Fibroblast of the conjunctiva (primary cell): ENCODE measurements around the gene PRPH2.
A peak's percentile ranks its signal among the peaks of the same experiment; 100 is the strongest.
"Not testable (repeated sequence)": the region's sequence is repeated elsewhere in the genome, so short reads cannot be mapped to it uniquely, and the experiment has no call there.

Experiments used
- DNase-seq: peaks from one replicate; pipeline ENCODE4 v3.0.0-alpha.2; 2010; ENCODE audit warnings: low read depth

PRPH2 gene

DNA sequence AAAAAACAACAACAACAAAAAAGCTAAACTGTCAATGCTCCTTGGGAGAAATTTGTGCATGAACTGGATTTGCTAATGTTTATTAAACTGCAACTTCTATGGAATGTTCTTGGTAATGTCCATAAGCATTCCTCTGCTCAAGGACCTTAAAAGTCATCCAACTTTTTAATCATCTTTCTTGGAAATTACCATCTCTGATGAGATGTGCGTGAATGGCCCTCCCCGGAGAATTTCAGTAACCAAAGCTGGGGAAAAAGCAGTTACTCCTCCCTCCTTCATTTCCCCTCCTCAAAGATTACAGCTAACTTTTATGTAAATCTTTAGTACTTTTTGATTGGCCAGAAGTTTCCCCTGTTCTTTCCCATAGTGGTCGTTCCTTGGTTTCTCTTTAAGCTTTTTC is 18.3 kb upstream of the PRPH2 start:
- no peak for DNase-seq

DNA sequence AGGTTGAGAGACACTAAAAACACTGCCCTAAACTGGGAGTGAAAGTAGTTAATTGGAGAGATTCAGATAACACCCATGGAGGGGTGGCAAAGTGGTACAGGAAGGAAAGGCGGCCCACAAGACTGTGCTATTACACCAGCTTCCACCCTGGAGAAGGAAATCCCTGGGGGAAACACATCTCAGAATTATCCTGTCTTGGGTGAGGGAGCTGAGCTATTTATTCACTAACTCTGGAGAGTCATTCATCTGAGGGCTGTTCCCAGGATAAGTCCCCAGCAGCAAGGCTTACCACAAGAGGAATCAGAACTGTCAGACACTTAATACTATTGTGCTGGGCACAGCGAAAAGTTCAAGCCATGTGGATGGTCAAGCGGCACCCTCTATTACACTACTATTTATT is 13.6 kb upstream of the PRPH2 start:
- DNase-seq: no peak

DNA sequence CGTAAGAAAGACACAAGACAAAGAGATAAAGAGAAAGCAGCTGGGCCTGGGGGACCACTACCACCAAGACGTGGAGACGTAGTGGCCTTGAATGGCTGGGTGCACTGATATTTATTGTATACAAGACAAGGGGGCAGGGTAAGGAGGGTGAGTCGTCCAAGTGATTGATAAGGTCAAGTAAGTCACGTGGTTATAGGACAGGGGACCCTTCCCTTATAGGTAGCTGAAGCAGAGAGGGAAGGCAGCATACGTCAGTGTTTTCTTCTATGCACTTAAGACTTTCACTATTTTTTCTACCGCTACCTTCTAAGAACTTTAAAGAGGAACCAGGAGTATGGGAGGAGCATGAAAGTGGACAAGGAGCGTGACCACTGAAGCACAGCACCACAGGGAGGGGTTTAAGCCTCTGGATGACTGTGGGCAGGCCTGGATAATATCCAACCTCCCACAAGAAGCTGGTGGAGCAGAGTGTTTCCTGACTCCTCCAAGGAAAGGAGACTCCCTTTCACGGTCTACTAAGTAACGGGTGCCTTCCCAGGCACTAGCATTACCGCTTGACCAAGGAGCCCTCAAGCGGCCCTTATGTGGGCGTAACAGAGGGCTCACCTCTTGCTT is 11.6 kb upstream of the PRPH2 start:
- not testable (repeated sequence) for DNase-seq

DNA sequence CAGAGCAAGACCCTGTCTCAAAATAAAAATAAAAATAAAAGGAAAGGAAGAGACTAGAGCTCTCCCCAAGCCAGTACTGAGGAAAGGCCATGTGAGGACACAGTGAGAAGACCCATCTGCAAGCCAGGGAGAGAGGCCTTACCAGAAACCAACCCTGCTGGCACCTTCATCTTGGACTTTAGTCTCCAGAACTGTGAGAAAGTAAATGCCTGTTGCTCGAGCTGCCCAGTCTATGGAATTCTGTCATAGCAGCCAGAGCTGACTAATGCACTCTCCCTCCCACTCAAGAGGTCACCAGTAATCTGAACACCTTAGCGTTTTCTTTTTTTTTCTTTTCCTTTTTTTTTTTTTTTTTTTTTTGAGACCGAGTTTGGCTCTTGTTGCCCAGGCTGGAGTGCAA is 7.3 kb upstream of the PRPH2 start:
- DNase-seq: no peak

DNA sequence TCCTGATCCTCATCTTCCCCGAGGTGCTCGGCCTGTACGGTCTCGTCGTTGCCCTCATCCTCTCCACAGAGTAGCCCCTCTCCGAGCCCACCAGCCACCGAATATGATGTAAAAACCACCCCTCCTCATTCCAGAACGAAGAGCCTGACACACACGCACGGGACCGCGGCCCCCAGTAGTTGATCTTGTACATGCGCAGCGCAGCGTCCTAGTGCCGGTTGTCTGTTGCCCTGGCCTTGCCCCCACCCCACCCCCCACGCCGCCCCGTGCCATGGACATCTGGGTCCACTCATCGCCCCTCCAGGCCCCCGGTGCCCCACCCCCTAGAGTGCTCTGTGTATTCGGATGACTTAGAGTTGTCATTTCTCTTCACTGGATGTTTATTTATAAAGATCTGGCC is 5.2 kb upstream of the PRPH2 start:
- no peak for DNase-seq

DNA sequence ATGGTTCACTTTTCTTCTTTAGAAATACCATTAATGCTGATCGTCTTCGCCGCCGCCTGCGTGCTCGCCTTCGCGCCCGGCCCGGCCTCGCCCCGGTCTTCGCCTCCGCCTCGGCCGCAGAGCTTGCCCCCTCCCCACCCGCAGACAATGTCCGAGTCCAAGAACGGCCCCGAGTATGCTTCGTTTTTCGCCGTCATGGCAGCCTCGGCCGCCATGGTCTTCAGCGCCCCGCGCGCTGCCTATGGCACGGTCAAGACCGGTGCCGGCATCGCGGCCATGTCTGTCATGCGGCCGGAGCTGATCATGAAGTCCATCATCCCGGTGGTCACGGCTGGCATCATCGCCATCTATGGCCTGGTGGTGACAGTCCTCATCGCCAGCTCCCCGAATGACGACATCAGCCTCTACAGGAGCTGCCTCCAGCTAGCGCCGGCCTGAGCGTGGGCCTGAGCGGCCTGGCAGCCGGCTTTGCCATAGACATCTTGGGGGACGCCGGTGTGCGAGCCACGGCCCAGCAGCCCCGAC is 4.8 kb upstream of the PRPH2 start:
- DNase-seq: no peak

DNA sequence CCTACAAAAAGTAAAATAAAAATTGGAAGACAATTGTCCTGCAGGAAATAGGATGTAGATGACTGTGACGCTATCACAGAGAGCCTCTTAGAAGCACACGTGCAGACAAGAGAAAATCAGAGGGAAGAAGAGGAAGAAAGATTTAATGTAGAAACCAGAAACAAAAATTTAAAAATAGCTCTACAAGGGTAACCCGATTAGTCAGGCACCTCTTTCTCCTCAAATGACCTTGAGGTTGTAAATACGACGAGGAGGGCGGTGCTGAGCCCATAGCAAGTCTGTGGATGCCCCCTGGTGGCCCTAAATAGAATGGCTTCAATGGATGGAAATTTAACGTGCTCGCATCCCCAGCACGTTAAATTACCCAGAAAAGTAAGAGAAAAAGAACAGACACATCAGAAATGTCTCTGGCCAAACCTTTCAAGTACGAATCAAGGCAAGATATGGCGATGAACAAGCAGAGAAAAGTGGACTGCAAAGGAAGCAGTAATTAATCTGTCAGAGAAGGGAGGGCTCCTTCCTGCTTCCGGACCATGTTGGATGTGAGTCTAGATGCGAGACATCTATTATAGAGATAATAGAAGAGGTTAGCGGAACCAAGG is 4.2 kb upstream of the PRPH2 start:
- peak; percentile 90 for DNase-seq

DNA sequence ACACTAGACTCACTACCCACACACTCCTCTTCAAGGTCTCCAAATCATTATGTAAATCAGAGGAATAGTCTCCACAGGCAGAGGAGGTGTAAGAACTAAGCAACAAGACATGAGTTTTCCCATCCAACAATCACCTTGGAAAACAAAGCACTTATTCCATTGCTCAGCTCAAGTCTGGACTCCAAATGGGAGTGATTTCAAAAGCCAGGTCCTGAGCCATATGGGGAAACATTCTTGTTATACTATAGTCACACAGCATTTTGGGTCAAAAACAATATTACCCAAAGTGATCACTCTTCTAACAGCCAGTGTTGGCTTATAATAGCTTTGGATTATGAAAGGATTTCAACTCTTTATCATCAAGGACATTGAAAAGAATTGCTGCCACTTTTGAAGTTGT is 3.6 kb upstream of the PRPH2 start:
- no peak for DNase-seq

DNA sequence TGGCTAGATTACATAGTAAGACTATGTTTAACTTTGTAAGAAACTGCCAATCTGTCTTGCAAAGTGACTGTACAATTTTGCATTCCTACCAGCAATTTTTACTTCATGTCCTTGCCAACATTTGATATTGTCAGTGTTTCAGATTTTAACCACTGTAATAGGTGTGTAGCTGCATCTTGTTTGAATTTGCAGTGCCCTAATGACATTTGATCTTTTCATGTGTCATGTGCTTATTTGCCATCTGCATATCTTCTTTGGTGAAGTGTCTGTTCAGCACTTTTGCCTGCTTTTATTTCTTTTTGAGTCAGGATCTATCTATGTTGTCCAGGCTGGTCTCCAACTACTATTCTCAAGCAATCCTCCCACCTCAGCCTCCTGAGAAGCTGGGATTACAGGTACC is 2.4 kb upstream of the PRPH2 start:
- no peak for DNase-seq

DNA sequence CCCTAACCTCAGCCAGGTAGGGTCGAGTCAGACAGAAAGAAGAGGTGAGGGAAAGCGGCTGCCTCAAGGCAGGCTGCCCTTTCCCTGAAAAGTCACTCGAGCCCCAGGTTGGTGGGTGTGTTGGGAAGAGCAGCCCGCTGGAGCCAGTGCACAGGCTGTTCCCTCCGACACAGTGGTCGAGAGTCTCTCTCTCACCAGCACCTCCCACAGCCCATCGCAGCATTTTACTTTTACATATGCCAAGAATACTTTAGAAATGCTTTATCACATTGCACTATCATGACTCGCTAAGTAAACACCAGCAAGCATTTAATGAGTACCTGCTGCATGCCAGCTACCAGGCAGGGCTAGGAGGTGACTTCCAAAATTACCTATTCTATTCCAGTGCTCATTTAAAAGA is 1.7 kb downstream of the PRPH2 start:
- DNase-seq: no peak

DNA sequence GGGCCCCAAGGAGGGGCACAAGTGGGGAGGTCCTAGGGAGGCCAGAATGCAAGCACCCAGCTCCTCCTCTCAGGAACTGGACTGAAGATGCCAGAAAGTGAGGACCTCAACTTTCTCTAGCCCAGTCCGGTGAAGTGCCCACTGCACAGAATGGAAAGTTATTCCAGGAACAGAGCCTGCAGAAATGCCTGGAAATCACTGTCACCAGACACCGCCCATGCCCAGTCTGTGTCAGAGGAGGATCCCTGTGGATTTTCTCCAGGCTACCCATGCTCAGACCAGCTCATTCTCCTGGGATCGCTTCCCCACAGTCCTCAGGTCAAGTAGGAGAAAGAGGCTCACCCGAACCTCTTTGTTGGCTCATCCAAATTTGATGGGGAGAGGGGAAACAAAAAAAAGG is 6.5 kb downstream of the PRPH2 start:
- no peak for DNase-seq

DNA sequence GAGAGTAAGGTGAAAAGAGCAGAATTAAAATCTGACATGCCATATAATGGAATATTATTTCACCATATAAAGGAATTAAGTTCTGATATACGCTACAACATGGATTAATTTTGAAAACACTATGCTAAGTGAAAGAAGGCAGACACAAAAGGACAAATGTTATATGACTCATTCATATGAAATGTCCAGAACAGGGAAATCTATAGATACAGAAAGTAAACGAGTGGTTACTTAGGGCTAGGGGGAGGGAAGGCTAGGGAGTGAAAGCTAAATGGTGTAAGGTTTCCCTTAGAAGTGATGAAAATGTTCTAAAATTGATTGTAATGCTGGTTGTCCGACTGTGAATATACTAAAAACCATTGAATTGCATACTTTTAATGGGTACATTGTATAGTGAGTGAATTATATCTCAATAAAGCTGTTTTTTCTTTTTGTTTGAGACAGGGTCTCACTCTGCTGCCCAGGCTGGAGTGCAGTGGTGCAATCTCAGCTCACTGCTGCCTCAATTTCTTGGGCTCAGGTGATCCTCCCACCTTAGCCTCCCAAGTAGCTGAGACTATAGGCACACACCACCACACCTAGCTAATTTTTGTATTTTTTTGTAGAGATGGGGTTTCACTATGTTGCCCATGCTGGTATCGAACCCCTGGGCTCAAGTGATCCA is 8.2 kb downstream of the PRPH2 start:
- DNase-seq: peak; percentile 62

DNA sequence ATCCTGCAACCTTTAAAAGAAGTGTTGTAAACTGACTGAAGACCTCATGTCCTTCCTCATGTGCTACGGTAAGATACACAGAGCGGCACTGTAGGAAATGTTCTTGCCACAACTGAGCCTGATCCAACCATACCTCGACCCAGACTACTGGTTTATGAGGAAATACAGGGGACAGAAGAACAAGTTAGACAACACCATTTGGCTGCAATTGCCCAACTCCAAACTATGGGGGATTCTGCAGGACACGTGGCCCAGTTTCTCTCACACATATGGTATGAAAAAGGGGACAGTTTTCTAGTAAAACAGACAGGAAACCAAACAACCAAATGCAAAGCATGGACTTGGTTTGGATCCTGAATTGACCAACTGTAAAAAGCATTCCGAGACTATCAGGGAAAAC is 10.5 kb downstream of the PRPH2 start:
- no peak for DNase-seq

DNA sequence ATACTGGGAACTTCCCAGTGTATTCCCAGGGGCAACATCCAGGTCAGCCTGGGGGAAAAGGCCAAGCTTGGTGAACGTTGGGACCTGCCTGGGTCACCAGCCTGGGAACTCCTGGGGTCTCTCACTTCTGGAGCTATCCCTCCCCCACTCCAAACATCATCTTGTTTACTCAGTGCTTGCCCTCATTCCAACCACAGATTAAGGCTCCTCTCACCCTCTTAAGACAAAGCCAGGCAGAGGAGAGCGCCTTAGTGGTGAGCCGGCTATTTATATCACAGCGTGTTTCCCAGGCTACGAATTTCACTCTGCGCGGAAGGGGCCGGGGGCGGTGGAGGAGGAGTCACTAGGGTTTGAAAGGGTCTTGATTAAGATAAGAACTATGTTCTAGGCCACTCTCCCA is 12.1 kb downstream of the PRPH2 start:
- DNase-seq: no peak

DNA sequence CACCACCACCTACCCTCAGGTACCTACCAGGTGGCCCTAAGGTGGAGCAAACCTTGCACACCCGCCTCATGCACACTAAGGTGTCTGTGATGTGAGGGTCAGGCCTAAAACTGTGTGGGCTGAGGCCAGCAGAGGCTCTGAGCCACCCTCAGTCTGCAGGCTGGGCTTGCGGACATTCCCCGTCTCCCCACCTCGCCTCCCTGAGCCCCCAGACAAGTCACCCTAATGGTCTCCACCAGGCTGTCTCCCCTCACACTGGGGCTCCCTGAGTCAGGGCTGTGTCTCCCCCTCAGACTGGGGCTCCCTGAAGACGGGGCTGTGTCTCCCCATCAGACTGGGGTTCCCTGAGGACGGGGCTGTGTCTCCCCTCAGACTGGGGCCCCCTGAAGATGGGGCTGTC is 12.5 kb downstream of the PRPH2 start:
- no peak for DNase-seq

DNA sequence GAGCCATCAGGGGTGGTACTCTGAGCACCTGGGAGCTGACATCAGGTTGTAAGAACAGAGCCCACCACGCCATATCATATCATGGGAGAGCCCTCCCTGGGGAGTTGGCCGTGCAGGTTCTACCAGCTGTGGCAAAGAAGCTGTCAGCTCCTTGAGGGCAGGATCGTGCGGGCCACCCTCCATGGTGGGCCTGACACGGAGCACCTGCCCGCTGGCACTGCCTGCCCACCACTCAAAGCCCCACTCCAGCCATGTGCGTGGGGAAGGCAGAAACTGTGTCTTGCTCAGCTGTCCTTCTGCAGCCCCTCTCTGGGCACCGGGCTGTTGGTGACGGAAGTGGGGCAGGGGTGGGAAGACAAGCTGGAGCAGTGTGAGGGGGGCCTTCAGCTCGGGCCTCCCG is 14.3 kb downstream of the PRPH2 start:
- DNase-seq: no peak

DNA sequence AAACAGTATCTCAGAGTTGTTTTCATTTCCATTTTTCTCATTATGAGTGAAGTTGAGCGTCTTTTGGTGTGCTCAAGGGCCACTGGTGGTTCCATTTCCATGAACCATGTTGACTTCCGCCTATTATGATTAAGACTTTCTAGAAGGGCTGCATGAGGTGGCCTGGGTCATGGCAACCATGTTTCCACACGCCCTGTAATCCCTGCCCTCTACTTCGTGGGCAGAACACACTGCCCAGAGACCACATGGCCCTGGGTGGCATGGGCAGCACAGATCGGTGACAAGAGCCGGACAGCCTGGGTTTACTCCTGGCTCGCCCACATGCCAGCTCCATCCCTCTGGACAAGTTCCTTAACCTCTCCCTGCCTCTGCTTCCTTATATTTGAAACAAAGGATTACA is 14.8 kb downstream of the PRPH2 start:
- no peak for DNase-seq

DNA sequence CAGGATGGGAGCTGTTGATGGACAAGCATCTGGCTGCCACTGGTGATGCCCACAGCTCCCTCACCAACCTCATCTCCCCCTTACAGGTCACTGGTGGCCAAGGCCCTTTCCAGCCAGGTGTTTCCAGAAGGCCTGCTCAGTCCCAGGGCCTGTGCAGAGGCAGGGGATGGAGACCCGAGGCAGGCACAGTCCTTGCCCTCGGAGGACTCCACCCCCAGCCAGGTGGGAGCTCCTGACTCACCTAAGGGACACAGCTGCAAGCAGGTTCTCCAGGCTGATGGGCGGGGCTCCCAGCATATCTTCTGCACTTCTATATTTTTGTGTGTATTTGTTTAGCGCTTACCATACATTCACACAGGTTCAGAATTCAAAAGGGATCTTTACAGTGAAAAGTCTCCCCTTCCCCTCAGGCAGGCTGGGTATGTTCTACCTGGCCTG is 17.4 kb downstream of the PRPH2 start:
- DNase-seq: no peak

DNA sequence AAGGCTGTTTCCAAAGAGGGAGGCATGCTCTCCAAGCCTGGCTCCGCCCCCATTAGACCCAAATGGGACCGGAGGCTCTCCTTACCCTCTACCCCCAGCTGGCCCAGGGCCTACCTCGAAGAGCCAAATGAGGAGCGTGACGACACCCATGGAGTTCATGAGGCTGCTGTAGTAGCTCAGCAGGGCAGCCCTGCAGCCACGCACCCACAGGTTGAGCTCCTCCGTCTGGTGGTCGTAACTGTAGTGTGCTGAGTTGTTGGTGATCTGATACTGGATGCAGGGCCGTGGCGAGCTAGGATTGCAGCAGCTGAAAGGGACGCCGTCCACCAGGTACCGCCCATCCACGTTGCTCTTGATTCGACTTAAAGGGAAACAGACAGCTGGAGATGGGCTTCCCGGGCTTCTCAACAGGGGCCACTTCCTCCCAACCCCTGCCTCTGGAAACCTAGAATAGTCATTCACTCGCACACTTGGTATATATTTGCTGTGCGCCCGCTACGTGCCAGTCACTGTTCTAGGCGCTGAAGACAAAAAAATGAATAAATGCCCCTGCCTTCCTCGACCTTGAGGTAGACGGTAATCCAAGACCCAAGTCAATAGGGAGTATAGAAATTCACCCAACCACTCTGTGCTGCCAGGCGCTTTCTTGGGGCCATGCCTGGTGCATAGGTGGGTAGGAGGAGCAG is 18.0 kb downstream of the PRPH2 start:
- no peak for DNase-seq

DNA sequence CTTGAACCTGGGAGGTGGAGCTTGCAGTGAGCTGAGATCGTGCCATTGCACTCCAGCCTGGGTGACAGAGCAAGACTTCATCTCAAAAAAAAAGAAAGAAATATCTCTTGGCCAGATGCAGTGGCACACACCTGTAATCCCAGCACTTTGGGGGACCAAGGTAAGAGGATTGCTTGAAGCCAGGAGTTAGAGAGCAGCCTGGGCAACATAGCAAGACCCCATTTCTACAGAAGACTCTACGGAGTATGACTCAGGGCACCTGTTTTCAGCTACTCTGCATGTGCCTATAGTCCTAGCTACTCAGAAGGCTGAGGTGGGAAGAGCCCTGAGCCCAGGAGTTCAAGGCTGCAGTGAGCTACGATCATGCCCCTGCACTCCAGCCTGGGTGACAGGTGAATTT is 19.6 kb downstream of the PRPH2 start:
- not testable (repeated sequence) for DNase-seq

DNA sequence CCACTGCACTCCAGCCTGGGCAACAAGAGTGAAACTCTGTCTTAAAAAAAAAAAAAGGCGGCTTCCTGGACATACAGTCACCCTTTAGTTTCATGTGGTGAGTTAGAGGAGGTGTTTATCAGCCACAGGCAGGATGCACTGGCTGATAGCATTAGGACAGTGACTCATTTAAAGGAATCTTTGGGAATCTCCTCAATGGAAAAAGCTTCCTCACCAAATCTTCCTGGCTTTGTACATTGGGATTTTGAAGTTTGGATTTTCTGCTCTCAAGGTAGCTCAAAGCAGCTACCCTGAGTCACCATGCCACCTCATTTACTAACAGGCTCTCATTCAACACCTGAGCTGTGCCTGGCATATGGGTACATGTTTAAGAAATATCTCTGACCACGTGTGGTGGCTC is 20.2 kb downstream of the PRPH2 start:
- no peak for DNase-seq

DNA sequence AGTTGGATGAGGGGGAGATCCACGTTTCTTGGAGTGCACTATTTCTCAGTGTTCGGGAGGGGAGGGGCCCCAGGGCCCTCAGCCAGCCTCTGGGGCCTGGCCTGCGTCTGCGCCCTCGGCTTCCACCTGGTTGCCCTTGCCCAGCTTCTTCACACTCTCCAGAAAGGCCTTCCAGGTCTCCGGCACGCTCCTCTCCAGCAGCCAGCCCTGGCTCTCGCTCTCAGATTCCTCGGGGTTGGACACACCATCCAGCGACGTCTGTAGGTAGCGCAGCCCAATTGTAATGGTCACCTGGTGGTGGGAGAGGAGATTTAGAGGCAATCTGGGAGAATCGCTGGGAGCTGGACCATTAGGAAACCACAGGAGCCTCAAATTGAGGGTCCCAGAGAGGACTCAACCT is 24.2 kb downstream of the PRPH2 start:
- no peak for DNase-seq

DNA sequence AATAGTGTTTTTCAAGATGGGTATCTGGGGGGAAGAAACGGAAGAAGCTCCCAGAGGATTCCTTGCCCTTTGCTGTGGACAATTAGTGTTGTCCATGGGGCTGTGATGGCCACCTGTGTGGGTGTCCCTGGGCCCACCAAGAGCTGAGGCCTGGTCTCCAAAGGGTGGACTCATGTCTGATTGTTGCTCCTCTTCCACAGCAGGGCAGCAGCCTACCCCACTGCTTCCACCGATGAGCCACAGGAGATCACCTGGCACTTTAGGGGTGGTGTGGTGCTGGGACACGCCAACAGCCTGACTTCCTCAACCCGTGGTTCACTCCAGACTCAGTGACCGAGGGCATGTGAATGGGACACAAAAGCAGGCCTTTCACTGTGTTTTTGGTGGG is 25.1 kb downstream of the PRPH2 start:
- DNase-seq: no peak
